Keratinocyte (primary cell): ENCODE measurements around the gene KRT2. TPM values are rescaled to one million over a fixed set of nuclear protein-coding genes. Genes with fewer than 3 reads are reported as not detected.

Experiments
- DNase-seq: peaks from one replicate; pipeline ENCODE4 v3.0.0-alpha.2; 2011; ENCODE audit warnings: low read depth, missing footprints, low spot score
- FAIRE-seq: peaks from 2 replicates; lab custom pipeline; 2011; peaks lifted over from hg19 to GRCh38; lab: Jason Lieb, UNC
- H2AFZ ChIP-seq: 2 replicates; pipeline ENCODE4 v1.6.0; 2012; ENCODE audit warnings: low read length, control low read depth, inconsistent platforms; ENCODE audit not compliant: control insufficient read depth
- H3K27ac ChIP-seq: 2 replicates; pipeline ENCODE4 v1.5.1; 2011; ENCODE audit warnings: low read length; ENCODE audit not compliant: control insufficient read depth, insufficient read depth
- H3K27me3 ChIP-seq: 3 replicates; pipeline ENCODE4 v1.6.0; 2011; ENCODE audit warnings: low read length; ENCODE audit not compliant: control insufficient read depth, insufficient read depth; ENCODE audit errors: extremely low read depth
- H3K36me3 ChIP-seq, 2 experiments: 2 replicates in 1 of 2; 3 replicates in 1 of 2; pipeline ENCODE4 v1.5.1; 2011; ENCODE audit warnings: low read length in 2 of 2, mild to moderate bottlenecking in 1 of 2; ENCODE audit not compliant: control insufficient read depth in 2 of 2, insufficient read depth in 2 of 2; ENCODE audit errors: extremely low read depth in 1 of 2
- H3K4me1 ChIP-seq: 3 replicates; pipeline ENCODE4 v1.5.1; 2011; ENCODE audit warnings: low read length; ENCODE audit not compliant: control insufficient read depth, insufficient read depth; ENCODE audit errors: extremely low read depth
- H3K4me2 ChIP-seq: 3 replicates; pipeline ENCODE4 v1.6.0; 2011; ENCODE audit warnings: low read depth, low read length; ENCODE audit not compliant: control insufficient read depth, insufficient read depth; ENCODE audit errors: extremely low read depth
- H3K4me3 ChIP-seq, 3 experiments: fragments of 200-600 bp in 1 of 3; sonication (generic) in 1 of 3; 2 replicates in 2 of 3; 3 replicates in 1 of 3; pipeline ENCODE4 v1.5.1; 2011 to 2016; ENCODE audit warnings: low read length in 3 of 3, mild to moderate bottlenecking in 3 of 3, control low read depth in 2 of 3, inconsistent platforms in 1 of 3, low read depth in 1 of 3, mixed read lengths in 1 of 3, mixed run types in 1 of 3, moderate library complexity in 1 of 3; ENCODE audit not compliant: control insufficient read depth in 2 of 3, insufficient read depth in 2 of 3; ENCODE audit errors: extremely low read depth in 1 of 3
- H3K79me2 ChIP-seq: 2 replicates; pipeline ENCODE4 v1.6.0; 2012; ENCODE audit warnings: low read length; ENCODE audit not compliant: control insufficient read depth, insufficient read depth
- H3K9ac ChIP-seq: 3 replicates; pipeline ENCODE4 v1.6.0; 2011; ENCODE audit warnings: low read length; ENCODE audit not compliant: control insufficient read depth, insufficient read depth; ENCODE audit errors: extremely low read depth
- H3K9me1 ChIP-seq: 3 replicates; pipeline ENCODE4 v1.6.0; 2011; ENCODE audit warnings: low read length; ENCODE audit not compliant: control insufficient read depth, insufficient read depth; ENCODE audit errors: extremely low read depth
- H3K9me3 ChIP-seq: 2 replicates; pipeline ENCODE4 v1.5.1; 2012; ENCODE audit warnings: low read depth, low read length; ENCODE audit not compliant: control insufficient read depth
- H4K20me1 ChIP-seq: 3 replicates; pipeline ENCODE4 v1.6.0; 2011; ENCODE audit warnings: low read length; ENCODE audit not compliant: control insufficient read depth, insufficient read depth; ENCODE audit errors: extremely low read depth
- CTCF ChIP-seq, 3 experiments: IDR thresholded peaks in 1 of 3; conservative IDR thresholded peaks in 1 of 3; optimal IDR thresholded peaks in 1 of 3; 2 replicates in 2 of 3; 3 replicates in 1 of 3; pipeline versions ENCODE3 to v1.5.1; 2011; ENCODE audit warnings: low read length in 3 of 3, mild to moderate bottlenecking in 3 of 3, moderate library complexity in 2 of 3, control low read depth in 1 of 3, inconsistent platforms in 1 of 3; ENCODE audit not compliant: insufficient read depth in 2 of 3; ENCODE audit errors: extremely low read depth in 1 of 3
- EZH2 ChIP-seq: IDR thresholded peaks from one replicate; pipeline ENCODE4 v1.6.1; 2012; ENCODE audit warnings: inconsistent platforms, mild to moderate bottlenecking, low read length, moderate library complexity
- dilution Hi-C: fragments of 300-500 bp; cut with MboI; formaldehyde crosslinking; loops from one replicate; pipeline ENCODE4 v1.7.0; 2020; ENCODE audit warnings: low sequenced_read_pairs; ENCODE audit not compliant: extremely low pct_ligation_motif_present
- polyA plus RNA-seq, 5 experiments: library from polyadenylated mRNA; depleted of rRNA in 3 of 5; stranded (reverse) in 3 of 5; stranded (forward) in 1 of 5; unstranded in 1 of 5; fragments of >200 nt; gene quantifications; 1 replicate in 1 of 5; 2 replicates in 3 of 5; 3 replicates in 1 of 5; pipeline versions ENCODE4 v1.2.1 to v1.2.3, GENCODE V29; 2011 to 2012; ENCODE audit warnings: missing spikeins in 2 of 5, low read depth in 1 of 5, low replicate concordance in 1 of 5

KRT2 gene
- polyA plus RNA-seq, 1 donor (not counting 4 experiments of a cell fraction or from before 2014, with no cell fraction given): 0.69 TPM

- H3K27ac ChIP-seq: no peak overlapping the region
- H3K4me2 ChIP-seq: no peak overlapping the region
- peaks cover 34% of the 10 kb centered on the region for H3K27me3 ChIP-seq
- H3K4me3 ChIP-seq: no peak overlapping the region
- no peak for DNase-seq
- no peaks in the 10 kb centered on the region for H4K20me1 ChIP-seq
- no peaks in the 10 kb centered on the region for H3K9me3 ChIP-seq
- H2AFZ ChIP-seq: no peak overlapping the region
- TF ChIP-seq CTCF (optimal IDR thresholded peaks at IDR 0.05 in 1 of 3, IDR thresholded peaks at IDR 0.05 in 1 of 3, conservative IDR thresholded peaks at IDR 0.05 in 1 of 3; ENCODE audit: extremely low read depth in 1 of 3, insufficient read depth in 2 of 3, low read length in 3 of 3): no peak
- no peak for TF ChIP-seq EZH2
- no peaks in the 10 kb centered on the region for H3K9me1 ChIP-seq
- no peak for FAIRE-seq
- no peak overlapping the region for H3K9ac ChIP-seq
- H3K36me3 ChIP-seq: no peaks in the 10 kb centered on the region
- H3K4me1 ChIP-seq: no peaks in the 10 kb centered on the region
- dilution Hi-C loops: no loop called here
- H3K79me2 ChIP-seq: no peaks in the 10 kb centered on the region
These were observed 18.6 kb downstream of the KRT2 start for GRCh38 chr12:52633383-52633782.

GRCh38 chr12:52632656-52633055 is 19.4 kb downstream of the KRT2 start:
- H3K36me3 ChIP-seq: no peaks in the 10 kb centered on the region
- H3K9me3 ChIP-seq: no peaks in the 10 kb centered on the region
- peaks cover 34% of the 10 kb centered on the region for H3K27me3 ChIP-seq
- H4K20me1 ChIP-seq: no peaks in the 10 kb centered on the region
- peaks cover under 1% of the 10 kb centered on the region for H3K9me1 ChIP-seq
- H3K79me2 ChIP-seq: no peaks in the 10 kb centered on the region
- no peak for DNase-seq
- no peak overlapping the region for H3K4me3 ChIP-seq
- H3K9ac ChIP-seq: no peak overlapping the region
- H3K4me2 ChIP-seq: no peak overlapping the region
- H3K4me1 ChIP-seq: no peaks in the 10 kb centered on the region
- FAIRE-seq: no peak
- no peak overlapping the region for H2AFZ ChIP-seq
- H3K27ac ChIP-seq: no peak overlapping the region
- TF ChIP-seq CTCF (optimal IDR thresholded peaks at IDR 0.05 in 1 of 3, IDR thresholded peaks at IDR 0.05 in 1 of 3, conservative IDR thresholded peaks at IDR 0.05 in 1 of 3; ENCODE audit: extremely low read depth in 1 of 3, insufficient read depth in 2 of 3, low read length in 3 of 3) (no peak), EZH2 (no peak)
- dilution Hi-C loops: no loop called here
